ENCODE results near the gene PRKAR2A. TPM values are rescaled to one million over a fixed set of nuclear protein-coding genes. Genes with fewer than 3 reads are reported as not detected.
"Not testable (repeated sequence)": the region's sequence is repeated elsewhere in the genome, so short reads cannot be mapped to it uniquely, and the experiment has no call there.

The PRKAR2A gene
- total and polyA plus RNA-seq, 8 donors, result 4.2 to 33.9 (median 22.3) TPM

GRCh38 chr3:48830715-48831114, 17.0 kb downstream of the PRKAR2A start:
- H3K4me3 ChIP-seq, result no peak overlapping the region
- intact Hi-C loops (cut with DNase I), result no loop called here
- no peaks in the 10 kb centered on the region for H3K27me3 ChIP-seq
- FAIRE-seq, result no peak
- DNase-seq, result no peak
- H3K9me3 ChIP-seq, result no peaks in the 10 kb centered on the region
- H3K4me1 ChIP-seq, result peaks cover 0 to 5% (median 0%) of the 10 kb centered on the region in 3 donors
- no peaks in the 10 kb centered on the region for H3K36me3 ChIP-seq
- WGBS, 2 donors, result 90 to 91% methylated on average over 6 of the region's 6 CpGs
- no peak for ATAC-seq
- H3K27ac ChIP-seq, result no peak overlapping the region
- no peak for TF ChIP-seq CTCF (IDR thresholded peaks at IDR 0.05)

- WGBS, 2 donors, result 93 to 94% methylated on average over 11 of the region's 11 CpGs
- not testable (repeated sequence) for ATAC-seq, FAIRE-seq
Observed at GRCh38 chr3:48829525-48829924, 18.1 kb downstream of the PRKAR2A start.

GRCh38 chr3:48827874-48828273, 19.8 kb downstream of the PRKAR2A start:
- H3K4me3 ChIP-seq; FAIRE-seq; ATAC-seq; H3K4me1 ChIP-seq; H3K36me3 ChIP-seq; intact Hi-C loops (cut with DNase I); H3K9me3 ChIP-seq; H3K27me3 ChIP-seq; DNase-seq; H3K27ac ChIP-seq: not testable (repeated sequence)
- 92 to 95% methylated on average over 10 of the region's 10 CpGs for WGBS, 2 donors

More at GRCh38 chr3:48829525-48829924, 18.1 kb downstream of the PRKAR2A start:
- H3K27me3 ChIP-seq; H3K27ac ChIP-seq; H3K4me1 ChIP-seq; H3K36me3 ChIP-seq; H3K4me3 ChIP-seq; DNase-seq; intact Hi-C loops (cut with DNase I); H3K9me3 ChIP-seq: not testable (repeated sequence)

- Histone ChIP-seq H3K9me3 (no peaks in the 10 kb centered on the region), H3K27me3 (no peaks in the 10 kb centered on the region), H3K4me1 (no peaks in the 10 kb centered on the region), H3K27ac (no peak overlapping the region), H3K4me3 (no peak overlapping the region), H3K36me3 (no peaks in the 10 kb centered on the region)
- no peak for FAIRE-seq
- ATAC-seq, result no peak
- 81 to 84% methylated on average over 2 of the region's 2 CpGs for WGBS, 2 donors
- intact Hi-C loops (cut with DNase I), result no loop called here
- no peak for DNase-seq
- TF ChIP-seq CTCF (IDR thresholded peaks at IDR 0.05), result no peak
Observed at GRCh38 chr3:48826451-48826850, 21.2 kb downstream of the PRKAR2A start.

GRCh38 chr3:48820612-48821324, 26.9 kb downstream of the PRKAR2A start:
- Histone ChIP-seq H3K27me3 (no peaks in the 10 kb centered on the region), H3K27ac (no peak overlapping the region), H3K4me1 (peaks cover 0 to 8% (median 5%) of the 10 kb centered on the region in 3 donors), H3K36me3 (no peaks in the 10 kb centered on the region), H3K9me3 (no peaks in the 10 kb centered on the region), H3K4me3 (no peak overlapping the region)
- TF ChIP-seq CTCF (IDR thresholded peaks at IDR 0.05), result no peak
- WGBS, 2 donors, result 90 to 95% methylated on average over 2 of the region's 2 CpGs
- ATAC-seq, result peak in 2 of 4 donors; percentile 17 to 42
- intact Hi-C loops (cut with DNase I), result no loop called here
- no peak for DNase-seq
- FAIRE-seq, result no peak

Measured in pancreas (tissue), 10 donors.